Calu3 (cell line): ENCODE measurements around the gene FBXW8. TPM values are rescaled to one million over a fixed set of nuclear protein-coding genes. Genes with fewer than 3 reads are reported as not detected.

Source experiments
- BruUV-seq: library from RNA; stranded (reverse); fragments of 400-500 nt; replicated peaks from 2 replicates; lab custom pipeline; 2021; lab: Mats Ljungman, UMichigan
- CTCF ChIA-PET: fragments of 300-600 bp; sonication (Branson Sonifier 250); formaldehyde crosslinking; loops from one replicate; lab custom pipeline; 2022; ENCODE audit warnings: antibody characterized with exemption; lab: Charles Lee
- DNase-seq: peaks from one replicate; pipeline ENCODE4 v3.0.0; 2022
- H3K27ac Mint-ChIP-seq: one replicate; pipeline ENCODE4 v1.8.0; 2022; ENCODE audit warnings: mixed read lengths; ENCODE audit not compliant: unreplicated experiment
- H3K27me3 Mint-ChIP-seq: one replicate; pipeline ENCODE4 v1.8.0; 2022; ENCODE audit warnings: mixed read lengths; ENCODE audit not compliant: unreplicated experiment
- H3K36me3 Mint-ChIP-seq: one replicate; pipeline ENCODE4 v1.8.0; 2022; ENCODE audit warnings: mild to moderate bottlenecking, moderate library complexity, mixed read lengths; ENCODE audit not compliant: insufficient read depth, unreplicated experiment
- H3K4me1 Mint-ChIP-seq: one replicate; pipeline ENCODE4 v1.8.0; 2022; ENCODE audit warnings: mild to moderate bottlenecking, low read depth, mixed read lengths; ENCODE audit not compliant: unreplicated experiment
- H3K4me3 Mint-ChIP-seq: one replicate; pipeline ENCODE4 v1.8.0; 2022; ENCODE audit warnings: mild to moderate bottlenecking, low read depth, moderate library complexity, mixed read lengths; ENCODE audit not compliant: unreplicated experiment
- H3K9me3 Mint-ChIP-seq: one replicate; pipeline ENCODE4 v1.8.0; 2022; ENCODE audit warnings: low read depth, mixed read lengths; ENCODE audit not compliant: unreplicated experiment
- intact Hi-C: fragments of 100-400 bp; cut with micrococcal nuclease; formaldehyde crosslinking; loops from one replicate; pipeline ENCODE4 v1.10.0; 2022; ENCODE audit not compliant: unreplicated experiment
- total RNA-seq: library from RNA; stranded (reverse); gene quantifications from 2 replicates; pipeline ENCODE4 v1.2.3, GENCODE V29; 2022
- TF ChIP-seq, protein P1 (sequence below): fragments of 200-600 bp; IDR thresholded peaks from one replicate; pipeline ENCODE4 v1.8.0; 2022; ENCODE audit warnings: antibody characterized with exemption; ENCODE audit not compliant: unreplicated experiment

FBXW8 gene
- total RNA-seq, 1 experiment from 2014 or later, result 18.2 TPM

DNA sequence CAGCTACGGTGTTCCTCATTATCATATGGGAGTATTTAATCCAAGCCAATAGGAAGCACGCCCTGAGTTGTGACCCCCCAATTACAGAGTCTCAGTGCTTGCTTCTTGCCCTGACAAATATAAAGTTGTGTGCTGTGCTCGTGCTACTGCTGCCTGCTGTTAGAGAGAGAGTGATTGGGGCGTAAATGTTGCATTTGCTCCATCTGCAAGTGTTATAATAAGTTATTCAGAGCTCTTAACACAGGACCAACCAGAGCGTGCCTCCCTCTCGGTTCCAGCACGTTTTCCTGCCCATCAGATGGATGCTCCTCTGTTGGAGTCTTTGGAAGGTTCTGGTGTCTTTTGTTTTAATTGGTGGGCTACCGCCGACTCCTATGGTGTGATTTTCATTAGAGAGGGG lies 107.1 kb downstream of the FBXW8 start:
- Mint-ChIP-seq H3K36me3 (peaks cover 92% of the 10 kb centered on the region), H3K9me3 (no peaks in the 10 kb centered on the region), H3K27ac (no peak overlapping the region), H3K4me3 (no peak overlapping the region), H3K27me3 (no peaks in the 10 kb centered on the region), H3K4me1 (no peaks in the 10 kb centered on the region)
- intact Hi-C loops, result no loop called here
- BruUV-seq, result no TSS peak
- no peak for DNase-seq
- TF ChIP-seq, protein P1, sequence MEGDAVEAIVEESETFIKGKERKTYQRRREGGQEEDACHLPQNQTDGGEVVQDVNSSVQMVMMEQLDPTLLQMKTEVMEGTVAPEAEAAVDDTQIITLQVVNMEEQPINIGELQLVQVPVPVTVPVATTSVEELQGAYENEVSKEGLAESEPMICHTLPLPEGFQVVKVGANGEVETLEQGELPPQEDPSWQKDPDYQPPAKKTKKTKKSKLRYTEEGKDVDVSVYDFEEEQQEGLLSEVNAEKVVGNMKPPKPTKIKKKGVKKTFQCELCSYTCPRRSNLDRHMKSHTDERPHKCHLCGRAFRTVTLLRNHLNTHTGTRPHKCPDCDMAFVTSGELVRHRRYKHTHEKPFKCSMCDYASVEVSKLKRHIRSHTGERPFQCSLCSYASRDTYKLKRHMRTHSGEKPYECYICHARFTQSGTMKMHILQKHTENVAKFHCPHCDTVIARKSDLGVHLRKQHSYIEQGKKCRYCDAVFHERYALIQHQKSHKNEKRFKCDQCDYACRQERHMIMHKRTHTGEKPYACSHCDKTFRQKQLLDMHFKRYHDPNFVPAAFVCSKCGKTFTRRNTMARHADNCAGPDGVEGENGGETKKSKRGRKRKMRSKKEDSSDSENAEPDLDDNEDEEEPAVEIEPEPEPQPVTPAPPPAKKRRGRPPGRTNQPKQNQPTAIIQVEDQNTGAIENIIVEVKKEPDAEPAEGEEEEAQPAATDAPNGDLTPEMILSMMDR, result no peak
- CTCF ChIA-PET, result no interaction called here

DNA sequence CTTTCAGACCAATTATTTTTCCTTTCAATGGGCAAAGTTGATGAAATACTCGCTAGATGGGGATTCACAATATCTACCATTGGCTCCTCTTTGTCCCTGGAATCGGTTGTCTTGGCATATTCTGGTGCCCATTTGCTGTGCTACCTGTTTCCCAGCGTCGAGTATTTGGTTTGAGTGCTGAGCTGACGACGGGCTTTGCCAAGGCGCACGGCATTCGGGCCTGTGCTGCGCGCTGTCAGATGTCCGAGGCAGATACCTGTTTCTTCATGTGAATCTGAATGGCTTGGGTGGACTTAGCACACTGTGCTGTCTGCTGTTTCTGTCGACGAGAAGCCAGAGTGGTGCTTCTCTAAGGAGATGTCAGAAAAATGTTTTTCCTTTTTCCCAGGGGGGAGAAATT lies 107.5 kb downstream of the FBXW8 start:
- BruUV-seq, result no TSS peak
- TF ChIP-seq, protein P1, result no peak
- intact Hi-C loops, result no loop called here
- no peak for DNase-seq
- Mint-ChIP-seq H3K27me3 (no peaks in the 10 kb centered on the region), H3K27ac (peak overlapping the region; percentile 32), H3K4me3 (no peak overlapping the region), H3K9me3 (no peaks in the 10 kb centered on the region), H3K4me1 (no peaks in the 10 kb centered on the region), H3K36me3 (peaks cover 92% of the 10 kb centered on the region)
- CTCF ChIA-PET, result no interaction called here

DNA sequence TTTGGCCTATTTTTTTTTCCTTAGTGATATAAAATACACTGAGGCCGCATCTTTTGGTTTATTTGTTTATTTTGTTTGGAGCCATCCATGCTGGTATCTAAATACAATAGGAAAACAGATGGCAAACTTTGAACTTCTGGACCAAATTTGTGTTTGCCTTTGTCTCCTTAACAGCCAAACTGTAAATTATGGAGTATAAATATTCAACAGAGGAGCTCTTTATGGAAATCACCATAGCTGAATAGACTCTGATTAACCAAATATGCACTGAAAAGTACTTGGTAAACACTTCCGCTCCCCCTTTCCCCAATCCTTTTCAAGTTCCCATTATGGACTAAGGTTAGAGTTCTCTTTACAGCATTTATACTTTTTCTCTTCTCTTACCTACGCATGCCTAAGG lies 107.9 kb downstream of the FBXW8 start:
- DNase-seq, result no peak
- Mint-ChIP-seq H3K9me3 (no peaks in the 10 kb centered on the region), H3K36me3 (peaks cover 94% of the 10 kb centered on the region)

DNA sequence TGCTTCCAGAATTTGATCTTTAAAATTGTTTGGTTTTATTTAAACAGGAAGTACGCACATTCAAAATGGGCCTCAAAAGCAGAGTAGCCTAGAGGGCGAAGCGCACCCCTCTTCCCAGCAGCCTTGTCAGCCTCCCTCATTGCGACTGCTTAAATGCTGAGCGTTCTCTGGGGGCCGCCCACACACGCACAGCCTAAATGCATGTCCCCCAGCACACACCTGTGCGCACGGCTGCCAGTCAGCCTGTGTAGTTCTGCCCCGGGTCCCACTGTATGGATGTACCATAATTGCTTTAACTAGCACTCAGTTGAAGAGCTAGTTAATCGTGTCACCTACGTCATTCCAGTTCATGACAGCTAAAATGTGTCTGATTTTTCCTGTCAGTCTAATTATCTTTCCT lies 109.1 kb downstream of the FBXW8 start:
- Mint-ChIP-seq H3K36me3 (peaks cover 94% of the 10 kb centered on the region), H3K9me3 (no peaks in the 10 kb centered on the region), H3K27ac (peak overlapping the region; percentile 15)

More for the DNA sequence above, 107.9 kb downstream of the FBXW8 start:
- BruUV-seq, result no TSS peak
- CTCF ChIA-PET, result no interaction called here
- H3K27me3 Mint-ChIP-seq, result no peaks in the 10 kb centered on the region
- TF ChIP-seq, protein P1, result no peak
- H3K4me1 Mint-ChIP-seq, result no peaks in the 10 kb centered on the region
- no peak overlapping the region for H3K4me3 Mint-ChIP-seq
- peak overlapping the region; percentile 32 for H3K27ac Mint-ChIP-seq
- intact Hi-C loops, result no loop called here

More for the DNA sequence above, 109.1 kb downstream of the FBXW8 start:
- Mint-ChIP-seq H3K4me3 (no peak overlapping the region), H3K27me3 (no peaks in the 10 kb centered on the region), H3K4me1 (no peaks in the 10 kb centered on the region)
- CTCF ChIA-PET, result no interaction called here
- TF ChIP-seq, protein P1, result no peak
- BruUV-seq, result no TSS peak
- intact Hi-C loops, result no loop called here
- DNase-seq, result no peak
